ENCODE data around the gene RASSF9. TPM values are rescaled to one million over a fixed set of nuclear protein-coding genes. Genes with fewer than 3 reads are reported as not detected.

Gene RASSF9
- total and polyA plus RNA-seq, 7 experiments from 2014 or later: not detected

DNA sequence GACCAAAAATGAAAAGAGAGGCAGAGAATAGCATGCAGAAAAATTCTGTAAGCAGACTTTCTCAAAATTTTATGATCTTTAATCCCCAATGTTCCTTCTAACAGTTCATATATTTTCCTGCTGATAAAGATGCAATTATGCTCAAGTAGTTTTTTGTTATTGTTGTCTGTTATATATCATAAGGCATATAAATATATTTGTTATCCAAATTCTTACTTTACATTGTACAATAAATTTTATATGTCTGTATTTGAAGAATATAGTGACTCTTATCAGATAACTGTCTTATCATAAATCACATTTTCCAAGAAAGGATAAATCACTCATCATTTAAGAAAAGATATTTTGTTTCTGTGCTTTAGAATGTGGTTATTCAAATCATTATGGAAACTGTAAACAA lies 2.6 kb downstream of the RASSF9 start:
- Histone ChIP-seq H3K36me3 (ENCODE audit: control insufficient read depth in 2 of 3, insufficient read depth in 3 of 3, low read length in 3 of 3) (no peaks in the 10 kb centered on the region), H3K4me1 (ENCODE audit: control insufficient read depth in 2 of 2, insufficient read depth in 2 of 2, low read length in 2 of 2) (no peaks in the 10 kb centered on the region), H3K27ac (ENCODE audit: low read depth, low read length) (no peak overlapping the region), H3K4me3 (ENCODE audit: low read length) (no peak overlapping the region), H3K9me3 (ENCODE audit: control insufficient read depth in 2 of 3, low read length in 3 of 3) (no peaks in the 10 kb centered on the region), H3K27me3 (ENCODE audit: control insufficient read depth in 2 of 2, insufficient read depth in 2 of 2, low read length in 2 of 2) (no peaks in the 10 kb centered on the region)
- intact Hi-C loops (cut with micrococcal nuclease): no loop called here
- CTCF ChIA-PET: no interaction called here
- H3K4me1 Mint-ChIP-seq: no peaks in the 10 kb centered on the region
- POLR2A ChIA-PET: no interaction called here
- H3K9me3 Mint-ChIP-seq: no peaks in the 10 kb centered on the region
- H3K36me3 Mint-ChIP-seq: no peaks in the 10 kb centered on the region
- H3K4me3 Mint-ChIP-seq: no peak overlapping the region
- H3K27ac Mint-ChIP-seq: no peak overlapping the region
- H3K27me3 Mint-ChIP-seq: no peaks in the 10 kb centered on the region
- DNase-seq (no peak), ATAC-seq (no peak)

DNA sequence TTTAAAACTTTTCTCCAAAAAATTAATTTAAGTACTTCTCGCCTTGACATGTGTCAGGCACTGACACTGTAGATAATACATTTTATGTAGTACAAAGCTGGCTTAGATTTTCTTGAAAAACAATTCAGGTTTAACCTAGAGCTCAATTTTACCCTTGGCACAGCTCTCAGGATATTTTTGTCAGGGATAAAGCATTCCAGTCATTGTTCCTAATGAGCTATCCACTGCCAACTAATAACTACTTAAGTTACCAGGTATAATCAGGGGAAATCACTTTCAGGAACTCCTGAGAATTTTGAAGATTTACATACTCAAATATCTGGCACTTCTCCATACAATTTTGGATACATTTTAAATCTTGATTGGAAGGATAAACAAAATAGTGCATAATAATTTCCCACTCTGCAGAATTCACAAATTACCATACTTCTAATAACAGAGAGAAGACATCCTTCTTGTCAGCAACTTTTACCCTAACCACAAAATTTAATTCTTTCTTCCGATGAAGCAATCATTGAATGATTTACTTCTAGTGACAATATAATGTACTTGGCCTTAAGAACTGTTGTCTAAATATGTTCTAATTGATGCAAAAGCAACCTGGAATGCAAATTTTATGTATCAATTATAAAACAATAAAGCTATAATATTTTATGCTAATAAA lies 4.8 kb downstream of the RASSF9 start:
- H3K27ac Mint-ChIP-seq: no peak overlapping the region
- H3K4me1 Mint-ChIP-seq: no peaks in the 10 kb centered on the region
- H3K9me3 ChIP-seq (ENCODE audit: control insufficient read depth in 2 of 3, low read length in 3 of 3): no peaks in the 10 kb centered on the region
- H3K4me1 ChIP-seq (ENCODE audit: control insufficient read depth in 2 of 2, insufficient read depth in 2 of 2, low read length in 2 of 2): no peaks in the 10 kb centered on the region
- H3K9me3 Mint-ChIP-seq: peaks cover 0 to 9% (median 0%) of the 10 kb centered on the region in 11 donors
- H3K27me3 ChIP-seq (ENCODE audit: control insufficient read depth in 2 of 2, insufficient read depth in 2 of 2, low read length in 2 of 2): no peaks in the 10 kb centered on the region
- no peaks in the 10 kb centered on the region for H3K36me3 ChIP-seq (ENCODE audit: control insufficient read depth in 2 of 3, insufficient read depth in 3 of 3, low read length in 3 of 3)
- no peak overlapping the region for H3K27ac ChIP-seq (ENCODE audit: low read depth, low read length)
- intact Hi-C loops (cut with micrococcal nuclease): no loop called here
- DNase-seq (no peak), ATAC-seq (no peak)
- no peaks in the 10 kb centered on the region for H3K27me3 Mint-ChIP-seq
- H3K36me3 Mint-ChIP-seq: peaks cover 0 to 5% (median 0%) of the 10 kb centered on the region in 5 donors
- no peak overlapping the region for H3K4me3 ChIP-seq (ENCODE audit: low read length)
- CTCF ChIA-PET: no interaction called here
- POLR2A ChIA-PET: no interaction called here
- H3K4me3 Mint-ChIP-seq: no peak overlapping the region

DNA sequence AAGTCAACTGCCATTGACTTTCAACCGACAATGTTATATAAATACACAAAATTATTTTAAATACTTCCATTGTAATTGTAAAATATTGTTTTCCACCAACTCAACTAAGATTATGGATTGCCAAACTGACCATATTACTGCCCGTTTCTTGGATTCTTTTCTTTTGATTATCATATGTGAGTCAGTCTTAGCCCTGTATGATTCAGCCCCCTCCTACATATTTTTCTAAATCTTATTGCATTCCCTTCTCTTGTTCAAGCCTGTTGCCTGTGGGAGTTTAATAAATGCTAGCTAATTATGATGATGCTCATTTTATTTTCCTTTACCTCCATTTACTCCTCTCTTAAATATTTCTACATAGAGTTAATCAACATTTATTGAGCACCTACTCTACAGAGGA lies 6.8 kb downstream of the RASSF9 start:
- Histone ChIP-seq H3K27ac (ENCODE audit: low read depth, low read length) (no peak overlapping the region), H3K27me3 (ENCODE audit: control insufficient read depth in 2 of 2, insufficient read depth in 2 of 2, low read length in 2 of 2) (no peaks in the 10 kb centered on the region), H3K36me3 (ENCODE audit: control insufficient read depth in 2 of 3, insufficient read depth in 3 of 3, low read length in 3 of 3) (no peaks in the 10 kb centered on the region), H3K9me3 (ENCODE audit: control insufficient read depth in 2 of 3, low read length in 3 of 3) (no peaks in the 10 kb centered on the region), H3K4me1 (ENCODE audit: control insufficient read depth in 2 of 2, insufficient read depth in 2 of 2, low read length in 2 of 2) (no peaks in the 10 kb centered on the region), H3K4me3 (ENCODE audit: low read length) (no peak overlapping the region)
- Mint-ChIP-seq H3K27ac (no peak overlapping the region), H3K4me1 (no peaks in the 10 kb centered on the region), H3K4me3 (no peak overlapping the region), H3K27me3 (no peaks in the 10 kb centered on the region), H3K36me3 (peaks cover 0 to 5% (median 0%) of the 10 kb centered on the region in 5 donors), H3K9me3 (peaks cover 0 to 12% (median 0%) of the 10 kb centered on the region in 11 donors)
- intact Hi-C loops (cut with micrococcal nuclease): no loop called here
- no peak for DNase-seq
- ATAC-seq: no peak
- ChIA-PET POLR2A (no interaction called here), CTCF (no interaction called here)

DNA sequence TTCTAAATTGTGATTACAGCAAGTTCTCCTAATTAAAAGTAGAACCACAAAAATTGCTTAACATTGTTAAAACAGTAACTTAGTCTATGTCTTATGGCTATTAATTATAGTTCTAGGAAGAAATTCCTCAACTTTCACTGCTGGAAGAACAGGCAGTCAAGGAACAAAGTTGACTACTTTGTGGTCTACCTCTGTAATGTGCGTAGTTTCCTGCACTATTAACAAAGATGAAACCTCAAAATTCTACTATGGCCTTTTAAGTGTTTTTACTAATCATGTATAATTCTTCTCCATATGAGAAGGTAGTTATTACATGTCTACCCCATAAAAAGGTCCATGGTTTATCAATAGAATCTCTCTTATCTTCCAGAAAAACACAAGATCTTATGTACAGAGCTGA lies 7.6 kb downstream of the RASSF9 start:
- no peak overlapping the region for H3K4me3 Mint-ChIP-seq
- DNase-seq: no peak
- no peak overlapping the region for H3K4me3 ChIP-seq (ENCODE audit: low read length)
- no peaks in the 10 kb centered on the region for H3K36me3 ChIP-seq (ENCODE audit: control insufficient read depth in 2 of 3, insufficient read depth in 3 of 3, low read length in 3 of 3)
- no peaks in the 10 kb centered on the region for H3K9me3 ChIP-seq (ENCODE audit: control insufficient read depth in 2 of 3, low read length in 3 of 3)
- no peak for ATAC-seq
- H3K4me1 ChIP-seq (ENCODE audit: control insufficient read depth in 2 of 2, insufficient read depth in 2 of 2, low read length in 2 of 2): no peaks in the 10 kb centered on the region
- peaks cover 0 to 5% (median 0%) of the 10 kb centered on the region in 5 donors for H3K36me3 Mint-ChIP-seq
- POLR2A ChIA-PET: no interaction called here
- intact Hi-C loops (cut with micrococcal nuclease): no loop called here
- CTCF ChIA-PET: no interaction called here
- H3K9me3 Mint-ChIP-seq: peaks cover 0 to 17% (median 0%) of the 10 kb centered on the region in 11 donors
- H3K27ac Mint-ChIP-seq: no peak overlapping the region
- no peaks in the 10 kb centered on the region for H3K27me3 ChIP-seq (ENCODE audit: control insufficient read depth in 2 of 2, insufficient read depth in 2 of 2, low read length in 2 of 2)
- H3K27me3 Mint-ChIP-seq: no peaks in the 10 kb centered on the region
- H3K4me1 Mint-ChIP-seq: no peaks in the 10 kb centered on the region
- H3K27ac ChIP-seq (ENCODE audit: low read depth, low read length): no peak overlapping the region

DNA sequence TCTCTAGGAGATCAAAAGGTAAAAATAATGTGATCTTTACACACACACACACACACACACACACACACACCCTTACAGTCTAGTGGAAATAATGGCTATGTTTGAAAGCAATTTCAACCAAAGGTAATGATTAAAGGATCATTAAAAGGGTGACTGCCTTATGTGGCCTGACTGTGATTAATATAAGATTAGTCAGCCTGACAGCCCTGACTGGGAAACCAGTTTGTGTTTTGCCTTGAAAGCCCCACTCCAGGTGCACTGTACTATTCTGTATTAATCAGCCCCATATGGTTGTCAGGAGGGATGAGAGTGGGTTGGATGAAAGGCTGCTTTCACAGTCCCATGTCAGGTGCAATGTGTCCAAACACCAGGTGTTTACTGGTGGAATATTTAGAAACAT lies 10.5 kb downstream of the RASSF9 start:
- no peaks in the 10 kb centered on the region for H3K4me1 Mint-ChIP-seq
- H3K36me3 ChIP-seq (ENCODE audit: control insufficient read depth in 2 of 3, insufficient read depth in 3 of 3, low read length in 3 of 3): no peaks in the 10 kb centered on the region
- no peak overlapping the region for H3K27ac ChIP-seq (ENCODE audit: low read depth, low read length)
- H3K4me3 ChIP-seq (ENCODE audit: low read length): no peak overlapping the region
- no peak for DNase-seq
- POLR2A ChIA-PET: no interaction called here
- H3K36me3 Mint-ChIP-seq: peaks cover 0 to 5% (median 0%) of the 10 kb centered on the region in 5 donors
- H3K4me1 ChIP-seq (ENCODE audit: control insufficient read depth in 2 of 2, insufficient read depth in 2 of 2, low read length in 2 of 2): no peaks in the 10 kb centered on the region
- no peak overlapping the region for H3K4me3 Mint-ChIP-seq
- intact Hi-C loops (cut with micrococcal nuclease): no loop called here
- no peak overlapping the region for H3K27ac Mint-ChIP-seq
- H3K27me3 ChIP-seq (ENCODE audit: control insufficient read depth in 2 of 2, insufficient read depth in 2 of 2, low read length in 2 of 2): no peaks in the 10 kb centered on the region
- no peaks in the 10 kb centered on the region for H3K27me3 Mint-ChIP-seq
- peaks cover 1 to 21% (median 5%) of the 10 kb centered on the region in 11 donors for H3K9me3 Mint-ChIP-seq
- CTCF ChIA-PET: no interaction called here
- H3K9me3 ChIP-seq (ENCODE audit: control insufficient read depth in 2 of 3, low read length in 3 of 3): no peaks in the 10 kb centered on the region
- no peak for ATAC-seq

DNA sequence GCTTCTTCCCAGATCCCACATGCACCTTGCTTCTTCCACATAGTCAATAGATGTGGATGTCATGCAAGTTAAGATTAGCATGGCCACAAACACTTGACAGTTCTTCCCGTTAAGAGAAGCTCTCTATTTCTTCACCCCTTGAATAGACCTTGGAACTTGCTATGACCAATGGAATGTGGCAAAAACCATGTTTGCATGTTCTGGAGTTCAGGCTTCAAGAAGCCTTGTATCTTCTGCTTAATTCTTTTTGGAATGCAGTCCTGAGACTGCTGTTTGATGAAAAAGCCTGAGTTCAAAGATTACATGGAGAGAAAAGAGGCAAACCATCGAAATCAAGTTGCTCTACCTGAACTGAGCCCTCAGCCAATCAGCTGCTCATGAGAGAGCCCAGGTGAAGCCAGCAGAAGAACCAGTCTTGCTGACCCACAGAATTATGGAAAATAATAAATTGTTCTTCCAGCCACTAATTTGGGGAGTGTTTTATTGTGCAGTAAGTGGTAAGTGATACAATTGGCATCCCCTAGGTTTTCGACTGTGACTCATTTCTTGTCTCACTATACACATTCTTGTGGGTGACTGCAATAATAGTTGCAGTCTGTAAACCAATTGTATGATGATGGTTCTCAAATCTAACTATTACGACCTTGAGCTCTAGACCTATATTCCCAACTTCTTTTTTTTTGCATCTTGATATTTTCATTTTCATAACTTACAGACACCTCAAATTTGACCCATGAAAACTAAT lies 12.6 kb downstream of the RASSF9 start:
- Histone ChIP-seq H3K4me3 (ENCODE audit: low read length) (no peak overlapping the region), H3K27me3 (ENCODE audit: control insufficient read depth in 2 of 2, insufficient read depth in 2 of 2, low read length in 2 of 2) (no peaks in the 10 kb centered on the region), H3K9me3 (ENCODE audit: control insufficient read depth in 2 of 3, low read length in 3 of 3) (no peaks in the 10 kb centered on the region), H3K4me1 (ENCODE audit: control insufficient read depth in 2 of 2, insufficient read depth in 2 of 2, low read length in 2 of 2) (no peaks in the 10 kb centered on the region), H3K36me3 (ENCODE audit: control insufficient read depth in 2 of 3, insufficient read depth in 3 of 3, low read length in 3 of 3) (no peaks in the 10 kb centered on the region), H3K27ac (ENCODE audit: low read depth, low read length) (no peak overlapping the region)
- H3K36me3 Mint-ChIP-seq: peaks cover 0 to 5% (median 0%) of the 10 kb centered on the region in 5 donors
- no peaks in the 10 kb centered on the region for H3K4me1 Mint-ChIP-seq
- peaks cover 1 to 21% (median 5%) of the 10 kb centered on the region in 11 donors for H3K9me3 Mint-ChIP-seq
- DNase-seq (no peak), ATAC-seq (no peak)
- CTCF ChIA-PET: no interaction called here
- H3K4me3 Mint-ChIP-seq: no peak overlapping the region
- no peaks in the 10 kb centered on the region for H3K27me3 Mint-ChIP-seq
- intact Hi-C loops (cut with micrococcal nuclease): no loop called here
- POLR2A ChIA-PET: no interaction called here
- no peak overlapping the region for H3K27ac Mint-ChIP-seq

DNA sequence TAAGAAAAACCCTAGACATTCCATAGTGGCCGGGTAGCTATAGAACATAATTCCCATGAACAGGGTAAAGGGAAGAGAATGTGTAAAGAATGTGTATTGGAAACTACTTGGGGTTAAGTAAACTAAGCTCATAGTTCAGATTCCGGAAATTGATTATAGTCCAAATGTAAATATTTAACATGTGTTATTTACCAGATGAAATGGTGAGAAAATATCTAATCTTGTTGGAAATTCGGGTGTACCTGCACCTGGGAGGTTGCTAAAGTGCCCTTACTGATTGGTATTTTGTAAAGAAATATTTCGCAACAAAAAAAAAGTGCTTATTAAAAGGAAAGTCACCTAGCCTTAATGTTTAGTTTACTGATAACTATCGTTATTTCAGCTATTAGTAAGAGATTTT lies 14.4 kb downstream of the RASSF9 start:
- ChIA-PET POLR2A (no interaction called here), CTCF (no interaction called here)
- DNase-seq: no peak
- Mint-ChIP-seq H3K27me3 (no peaks in the 10 kb centered on the region), H3K36me3 (no peaks in the 10 kb centered on the region), H3K9me3 (peaks cover 0 to 12% (median 5%) of the 10 kb centered on the region in 11 donors), H3K4me1 (no peaks in the 10 kb centered on the region), H3K4me3 (no peak overlapping the region), H3K27ac (no peak overlapping the region)
- Histone ChIP-seq H3K27ac (ENCODE audit: low read depth, low read length) (no peak overlapping the region), H3K36me3 (ENCODE audit: control insufficient read depth in 2 of 3, insufficient read depth in 3 of 3, low read length in 3 of 3) (no peaks in the 10 kb centered on the region), H3K4me3 (ENCODE audit: low read length) (no peak overlapping the region), H3K4me1 (ENCODE audit: control insufficient read depth in 2 of 2, insufficient read depth in 2 of 2, low read length in 2 of 2) (no peaks in the 10 kb centered on the region), H3K27me3 (ENCODE audit: control insufficient read depth in 2 of 2, insufficient read depth in 2 of 2, low read length in 2 of 2) (no peaks in the 10 kb centered on the region), H3K9me3 (ENCODE audit: control insufficient read depth in 2 of 3, low read length in 3 of 3) (no peaks in the 10 kb centered on the region)
- no peak for ATAC-seq
- intact Hi-C loops (cut with micrococcal nuclease): no loop called here
